ENCODE data around the gene ATAD2B. TPM values are rescaled to one million over a fixed set of nuclear protein-coding genes. Genes with fewer than 3 reads are reported as not detected.

Gene ATAD2B
- polyA plus RNA-seq, 3 donors = 16.6 to 21.0 (median 20.9) TPM

- no peak for DNase-seq (ENCODE audit: extremely low read depth in 1 of 11, low read depth in 9 of 11, low spot score in 4 of 11)
Observed at GRCh38 chr2:23918837-23919489, 8.0 kb downstream of the ATAD2B start.

DNA sequence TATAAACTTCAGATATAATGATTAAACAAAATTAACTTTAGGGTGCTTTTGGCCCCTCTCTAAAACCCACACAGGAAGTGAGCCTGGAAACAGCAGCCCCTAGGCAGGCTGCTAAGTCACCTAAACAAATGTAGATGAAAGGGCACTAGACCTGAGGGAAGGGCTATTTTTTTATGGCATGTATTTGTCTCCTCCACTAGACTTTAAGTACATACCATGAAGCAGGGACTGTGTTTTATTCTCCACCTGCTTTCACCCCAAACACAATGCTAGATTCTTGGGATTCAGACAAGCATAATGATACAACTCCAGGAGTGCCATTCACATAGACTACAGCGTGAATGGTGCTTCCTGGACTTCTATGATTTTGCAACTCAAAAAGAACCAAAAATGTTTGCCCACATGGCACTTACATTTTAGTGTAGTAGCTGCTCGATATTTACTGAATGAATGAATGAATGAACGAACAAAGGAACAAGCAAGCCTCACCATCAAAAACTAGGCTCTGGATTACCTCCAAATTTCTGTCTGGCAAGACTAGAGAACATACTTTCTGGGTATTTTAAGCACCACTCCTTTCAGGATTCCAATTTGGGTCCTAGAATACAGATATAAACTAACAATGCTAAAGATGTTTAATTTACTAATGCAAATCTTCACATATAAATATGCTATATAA is 10.1 kb downstream of the ATAD2B start:
- no peak for DNase-seq (ENCODE audit: extremely low read depth in 1 of 11, low read depth in 9 of 11, low spot score in 4 of 11)

GRCh38 chr2:23915327-23915726 is 11.6 kb downstream of the ATAD2B start:
- no peak for DNase-seq (ENCODE audit: extremely low read depth in 1 of 11, low read depth in 9 of 11, low spot score in 4 of 11)

GRCh38 chr2:23912054-23912453 is 14.9 kb downstream of the ATAD2B start:
- DNase-seq (ENCODE audit: extremely low read depth in 1 of 11, low read depth in 9 of 11, low spot score in 4 of 11) = no peak

GRCh38 chr2:23905155-23905554 is 21.8 kb downstream of the ATAD2B start:
- no peak for DNase-seq (ENCODE audit: extremely low read depth in 1 of 11, low read depth in 9 of 11, low spot score in 4 of 11)

DNA sequence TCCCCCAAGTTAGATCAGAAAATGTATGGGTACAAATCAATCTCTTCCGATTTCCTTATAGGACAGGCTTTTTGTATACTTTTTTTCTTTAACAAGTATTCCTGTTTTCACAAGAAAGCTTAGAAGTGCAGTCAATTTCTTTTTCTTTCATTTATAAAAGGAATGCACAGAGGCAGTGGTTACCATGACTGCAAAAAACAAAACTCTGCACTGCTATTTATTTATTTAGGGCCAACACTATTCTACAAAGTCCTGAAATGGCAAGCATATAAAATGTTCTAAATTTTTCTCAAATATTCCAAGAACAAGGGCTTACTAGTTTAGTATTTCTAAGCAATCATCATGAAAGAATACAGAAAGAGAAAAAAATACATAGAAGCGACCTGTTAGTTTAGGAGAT is 22.2 kb downstream of the ATAD2B start:
- DNase-seq (ENCODE audit: extremely low read depth in 1 of 11, low read depth in 9 of 11, low spot score in 4 of 11) = peak in 1 of 11 donors; percentile 9

DNA sequence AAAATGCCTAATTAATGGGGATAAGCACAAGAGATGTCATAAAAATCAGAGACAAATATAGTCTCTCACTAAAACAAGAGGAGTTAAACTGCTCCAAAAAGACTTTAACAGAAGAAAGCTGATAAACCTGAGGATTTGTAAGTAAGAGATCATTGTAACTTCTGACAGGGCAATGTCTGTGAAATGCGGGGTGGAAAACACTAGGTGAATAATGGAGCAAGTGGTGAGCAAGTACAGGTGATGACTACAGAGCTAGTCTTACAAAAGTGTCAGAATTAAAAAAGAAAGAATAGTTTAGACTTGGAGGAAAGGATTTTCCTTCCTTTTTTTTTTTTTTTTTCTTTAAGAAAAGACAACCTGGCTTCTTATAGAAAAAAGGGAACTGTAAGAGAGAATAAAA is 22.7 kb downstream of the ATAD2B start:
- no peak for DNase-seq (ENCODE audit: extremely low read depth in 1 of 11, low read depth in 9 of 11, low spot score in 4 of 11)

DNA sequence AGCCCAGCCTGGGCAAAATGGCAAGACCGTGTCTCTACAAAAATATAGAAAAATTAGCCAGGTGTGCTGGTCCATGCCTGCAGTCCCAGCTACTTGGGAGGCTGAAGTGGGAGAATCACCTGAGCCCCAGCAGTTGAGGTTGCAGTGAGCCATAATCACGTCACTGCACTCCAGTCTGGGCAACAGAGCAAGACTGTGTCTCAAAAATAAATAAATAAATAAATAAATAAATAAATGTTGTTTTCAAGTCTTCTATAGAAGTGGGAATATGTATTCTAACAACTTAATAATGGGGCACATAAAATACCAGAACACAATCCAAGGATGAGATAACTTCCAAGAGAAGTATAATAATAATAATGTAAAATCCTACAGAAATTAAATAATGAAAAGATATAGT is 23.9 kb downstream of the ATAD2B start:
- no peak for DNase-seq (ENCODE audit: extremely low read depth in 1 of 11, low read depth in 9 of 11, low spot score in 4 of 11)

DNA sequence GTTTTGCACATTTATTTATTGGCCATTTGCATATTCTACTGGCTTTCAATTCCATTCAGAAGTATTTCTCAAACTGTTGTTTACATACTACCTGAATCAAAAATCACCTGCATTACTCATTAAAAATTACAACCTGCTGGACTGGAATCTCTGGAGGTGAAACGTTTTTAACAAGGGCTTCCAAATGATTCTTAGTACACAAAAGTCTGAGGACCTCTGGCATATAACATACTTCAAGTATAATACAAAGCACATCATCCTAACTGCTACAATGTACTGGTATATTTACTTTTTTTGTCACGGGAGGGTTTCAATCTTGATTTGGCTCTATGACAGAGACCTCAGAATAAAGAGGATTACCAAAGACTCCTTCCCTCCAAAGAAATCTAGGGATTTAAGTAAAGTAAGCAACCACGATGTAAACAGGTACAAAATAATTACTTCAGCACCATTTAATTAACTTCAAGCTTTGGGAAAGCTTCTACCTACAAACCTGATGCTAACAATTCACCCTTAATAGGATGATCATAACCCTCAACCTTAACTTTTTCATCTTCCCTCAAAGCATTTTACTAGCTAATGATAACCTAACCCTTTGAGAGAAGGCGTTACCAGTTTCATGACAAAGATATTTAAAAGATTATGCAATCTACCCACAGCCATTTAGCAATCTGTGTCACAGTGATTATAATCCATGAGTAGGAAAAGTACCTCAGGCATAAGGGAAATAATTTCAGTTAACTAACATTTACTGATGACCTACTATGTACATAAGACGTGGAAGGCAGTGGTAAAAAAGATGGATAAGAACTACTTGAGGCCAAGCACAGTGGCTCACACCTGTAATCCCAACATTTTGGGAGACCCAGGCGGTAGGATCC is 24.7 kb downstream of the ATAD2B start:
- DNase-seq (ENCODE audit: extremely low read depth in 1 of 11, low read depth in 9 of 11, low spot score in 4 of 11) = no peak

DNA sequence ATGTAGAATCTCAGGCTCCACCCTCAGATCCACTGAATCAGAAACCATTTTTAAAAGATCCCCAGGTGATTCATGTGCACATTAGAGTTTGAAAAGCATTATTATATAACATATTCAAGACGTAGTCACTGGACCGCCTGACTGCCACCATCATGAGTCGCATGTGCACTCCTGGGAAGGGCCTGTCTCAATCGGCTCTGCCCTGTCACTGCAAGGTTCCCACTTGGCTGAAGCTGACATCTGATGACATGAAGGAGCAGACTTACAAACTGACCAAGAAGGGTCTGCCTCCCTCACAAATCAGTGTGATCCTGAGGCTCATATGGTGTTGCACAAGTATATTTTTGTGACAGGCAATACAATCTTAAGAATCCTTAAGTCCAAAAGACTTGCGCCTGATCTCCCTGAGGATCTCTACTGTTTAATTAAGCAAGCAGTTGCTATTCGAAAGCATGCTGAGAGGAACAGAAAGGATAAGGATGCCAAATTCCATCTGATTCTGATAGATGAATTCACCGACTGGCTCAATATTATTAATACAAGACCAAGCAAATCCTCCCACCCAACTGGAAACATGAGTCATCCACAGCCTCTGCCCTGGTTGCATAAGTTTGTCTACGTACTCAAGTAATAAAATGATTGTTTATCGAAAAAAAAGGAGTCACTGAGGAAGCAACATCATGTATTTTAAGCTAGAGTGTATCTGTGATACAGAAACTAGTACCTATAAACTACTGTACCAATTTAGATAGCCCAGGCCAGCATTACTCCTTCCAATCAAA is 26.2 kb downstream of the ATAD2B start:
- DNase-seq (ENCODE audit: extremely low read depth in 1 of 11, low read depth in 9 of 11, low spot score in 4 of 11) = no peak

GRCh38 chr2:23900133-23900532 is 26.8 kb downstream of the ATAD2B start:
- DNase-seq (ENCODE audit: extremely low read depth in 1 of 11, low read depth in 9 of 11, low spot score in 4 of 11) = no peak

- DNase-seq (ENCODE audit: extremely low read depth in 1 of 11, low read depth in 9 of 11, low spot score in 4 of 11) = no peak
Observed at GRCh38 chr2:23871206-23871605, 55.7 kb downstream of the ATAD2B start.

DNA sequence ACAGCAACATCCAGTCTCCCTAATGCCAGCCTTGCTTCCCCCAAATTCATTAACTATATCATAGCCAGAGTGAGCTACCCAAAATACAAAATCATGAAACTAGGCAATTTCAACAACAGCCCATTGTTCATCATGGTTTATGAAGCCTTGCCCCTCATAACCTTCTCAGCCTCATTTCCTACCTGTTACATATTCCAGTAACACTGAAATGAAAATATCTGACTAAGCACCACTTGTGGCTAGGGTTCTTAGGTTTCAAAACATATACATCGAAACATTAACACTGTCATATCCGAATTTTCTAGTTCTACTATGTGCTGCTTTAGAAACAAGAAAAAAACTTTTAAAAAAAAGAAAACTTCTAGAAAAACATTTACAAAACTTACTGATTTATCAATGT is 59.5 kb downstream of the ATAD2B start:
- DNase-seq (ENCODE audit: extremely low read depth in 1 of 11, low read depth in 9 of 11, low spot score in 4 of 11) = no peak

- no peak for DNase-seq (ENCODE audit: extremely low read depth in 1 of 11, low read depth in 9 of 11, low spot score in 4 of 11)
Observed at GRCh38 chr2:23862716-23863426, 64.1 kb downstream of the ATAD2B start.

DNA sequence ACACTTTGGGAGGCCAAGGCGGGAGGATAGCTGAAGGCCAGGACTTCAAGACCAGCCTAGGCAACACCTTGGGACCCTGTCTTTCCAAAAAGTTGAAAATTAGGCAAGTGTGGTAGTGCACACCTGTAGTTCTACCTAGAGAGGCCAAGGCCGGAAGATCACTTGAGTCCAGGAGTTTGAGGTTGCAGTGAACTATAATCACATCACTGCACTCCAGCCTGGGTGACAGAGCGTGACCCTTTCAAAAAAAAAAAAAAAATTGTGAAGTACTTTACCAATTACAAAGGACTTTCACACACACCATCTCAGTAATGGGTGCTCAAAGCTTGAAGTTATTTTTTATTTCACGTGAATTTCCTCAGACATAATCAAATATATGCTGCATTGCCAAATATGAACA is 65.0 kb downstream of the ATAD2B start:
- no peak for DNase-seq (ENCODE audit: extremely low read depth in 1 of 11, low read depth in 9 of 11, low spot score in 4 of 11)

GRCh38 chr2:23859983-23860382 is 66.9 kb downstream of the ATAD2B start:
- DNase-seq (ENCODE audit: extremely low read depth in 1 of 11, low read depth in 9 of 11, low spot score in 4 of 11) = no peak

DNA sequence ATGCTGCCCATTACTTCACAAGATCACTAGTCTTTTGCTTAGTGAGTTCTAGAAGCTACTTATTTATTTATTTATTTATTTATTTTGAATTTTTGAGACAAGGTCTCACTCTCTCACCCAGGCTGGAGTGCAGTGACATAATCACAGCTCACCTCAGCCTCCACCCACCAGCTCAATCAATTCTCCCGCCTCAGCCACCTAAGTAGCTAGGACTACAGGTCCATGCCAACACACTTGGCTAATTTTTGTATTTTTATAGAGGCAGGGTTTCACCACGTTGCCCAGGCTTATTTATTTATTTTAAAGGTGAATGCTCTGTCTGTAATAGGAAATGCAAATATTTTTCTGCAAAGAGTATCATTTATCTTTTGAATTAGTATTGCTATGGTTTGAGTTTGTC is 67.7 kb downstream of the ATAD2B start:
- DNase-seq (ENCODE audit: extremely low read depth in 1 of 11, low read depth in 9 of 11, low spot score in 4 of 11) = no peak

DNA sequence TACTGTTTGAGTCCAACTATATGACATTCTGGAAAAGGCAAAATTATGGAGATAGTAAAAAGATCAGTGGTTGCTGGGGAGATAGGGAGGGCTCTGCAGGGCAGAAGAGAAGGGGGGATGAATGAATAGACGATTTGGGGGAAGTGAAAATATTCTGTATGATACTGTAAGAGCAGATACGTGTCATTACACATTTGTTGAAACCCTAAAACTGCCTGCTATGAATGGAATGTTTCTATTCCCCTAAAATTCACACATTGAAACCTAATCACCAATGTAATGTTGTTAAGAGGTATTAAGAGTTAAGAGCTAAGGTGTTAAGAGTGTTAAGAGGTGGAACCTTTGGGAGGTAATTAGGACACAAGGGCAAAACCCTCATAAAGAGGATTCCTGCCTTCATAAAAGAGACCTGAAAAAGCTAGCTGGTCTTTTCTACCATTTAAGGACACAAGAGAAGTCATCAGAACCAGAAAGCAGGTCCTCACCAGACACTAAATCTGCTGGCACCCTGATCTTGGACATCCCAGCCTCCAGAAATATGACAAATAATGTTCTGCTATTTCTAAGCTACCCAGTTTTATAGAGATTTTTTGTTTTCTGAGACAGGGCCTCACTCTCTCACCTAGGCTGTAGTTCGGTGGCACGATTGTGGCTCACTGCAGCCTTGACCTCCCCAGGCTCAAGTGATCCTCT is 76.2 kb downstream of the ATAD2B start:
- DNase-seq (ENCODE audit: extremely low read depth in 1 of 11, low read depth in 9 of 11, low spot score in 4 of 11) = no peak

Measured in renal cortex interstitium (tissue), 11 donors.